HG03039 (cell line): ENCODE results near the gene SMURF2.
"Not testable (repeated sequence)": the region's sequence is repeated elsewhere in the genome, so short reads cannot be mapped to it uniquely, and the experiment has no call there.

Source experiments
- ATAC-seq: cut with Tn5 transposase; IDR thresholded peaks from one replicate; pipeline ENCODE4 v1.9.1; 2021; ENCODE audit warnings: mild to moderate bottlenecking, moderate library complexity; ENCODE audit not compliant: unreplicated experiment

SMURF2 gene

DNA sequence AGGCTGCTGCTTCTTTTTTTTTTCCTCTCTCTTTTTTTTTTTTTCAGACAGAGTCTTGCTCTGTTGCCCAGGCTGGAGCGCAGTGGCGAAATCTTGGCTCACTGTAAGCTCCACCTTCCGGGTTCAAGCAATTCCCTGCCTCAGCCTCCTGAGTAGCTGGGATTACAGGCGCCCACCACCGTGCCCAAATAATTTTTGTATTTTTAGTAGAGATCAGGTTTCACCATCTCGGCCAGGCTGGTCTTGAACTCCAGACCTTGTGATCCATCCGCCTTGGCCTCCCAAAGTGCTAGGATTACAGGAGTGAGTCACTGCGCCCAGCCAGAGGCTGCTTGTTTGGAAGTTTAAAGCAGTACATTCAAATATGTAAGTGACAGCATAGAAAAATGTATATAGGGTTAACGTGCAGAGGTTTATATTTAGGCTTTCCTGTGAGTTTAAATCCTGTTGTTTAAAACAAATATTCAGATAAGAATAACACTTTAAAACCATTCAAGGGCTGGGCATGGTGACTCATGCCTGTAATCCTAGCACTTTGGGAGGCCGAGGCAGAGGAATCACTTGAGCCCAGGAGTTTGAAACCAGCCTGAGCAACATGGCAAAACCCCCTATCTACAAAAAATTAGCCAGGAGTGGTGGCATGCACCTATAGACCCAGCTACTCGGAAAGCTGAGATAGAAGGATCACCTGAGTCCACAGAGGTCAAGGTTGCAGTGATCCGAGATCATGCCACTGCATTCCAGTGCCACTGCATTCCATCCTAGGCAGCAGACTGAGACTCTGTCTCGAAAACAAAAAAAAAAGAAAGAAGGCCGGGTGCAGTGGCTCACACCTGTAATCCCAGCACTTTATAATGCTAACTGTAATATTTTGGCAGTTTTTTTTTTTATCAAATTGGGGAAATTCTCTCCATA lies 6.0 kb upstream of the SMURF2 start:
- not testable (repeated sequence) for ATAC-seq

DNA sequence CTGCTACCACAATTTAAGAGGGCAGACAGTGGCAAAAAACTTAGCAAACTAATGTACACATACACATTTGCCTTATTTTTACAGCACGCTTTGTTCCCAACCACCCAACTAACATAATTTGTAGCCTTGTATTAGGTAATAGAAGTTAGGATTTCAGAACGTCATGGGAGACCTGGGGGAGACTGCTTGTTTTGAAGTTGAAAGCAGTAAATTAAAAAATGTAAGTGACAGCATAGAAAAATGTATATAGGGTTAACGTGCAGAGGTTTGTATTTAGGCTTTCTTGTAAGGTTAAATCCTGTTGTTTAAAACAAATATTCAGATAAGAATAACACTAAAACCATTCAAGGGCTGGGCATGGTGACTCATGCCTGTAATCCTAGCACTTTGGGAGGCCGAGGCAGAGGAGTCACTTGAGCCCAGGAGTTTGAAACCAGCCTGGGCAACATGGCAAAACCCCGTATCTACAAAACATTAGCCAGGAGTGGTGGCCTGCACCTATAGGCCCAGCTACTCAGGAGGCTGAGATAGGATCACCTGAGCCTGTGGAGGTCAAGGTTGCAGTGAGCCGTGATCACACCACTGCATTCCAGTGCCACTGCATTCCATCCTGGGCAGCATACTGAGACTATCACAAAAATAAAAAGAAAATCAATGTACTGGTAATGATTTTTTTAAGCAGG lies 2.3 kb upstream of the SMURF2 start:
- not testable (repeated sequence) for ATAC-seq

DNA sequence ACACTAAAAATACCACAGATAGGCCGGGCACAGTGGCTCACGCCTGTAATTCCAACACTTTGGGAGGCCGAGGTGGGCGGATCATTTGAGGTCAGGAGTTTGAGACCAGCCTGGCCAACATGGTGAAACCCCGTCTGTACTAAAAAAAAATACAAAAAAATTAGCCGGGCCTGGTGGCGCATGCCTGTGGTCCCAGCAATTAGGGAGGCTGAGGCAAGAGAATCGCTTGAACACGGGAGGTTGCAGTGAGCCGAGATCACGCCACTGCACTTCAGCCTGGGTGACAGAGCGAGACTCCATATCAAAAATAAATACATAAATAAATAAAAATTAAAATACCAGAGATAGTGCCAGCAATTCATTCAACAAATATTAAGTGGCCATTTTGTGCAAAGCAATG lies 1.7 kb upstream of the SMURF2 start:
- ATAC-seq, result not testable (repeated sequence)

DNA sequence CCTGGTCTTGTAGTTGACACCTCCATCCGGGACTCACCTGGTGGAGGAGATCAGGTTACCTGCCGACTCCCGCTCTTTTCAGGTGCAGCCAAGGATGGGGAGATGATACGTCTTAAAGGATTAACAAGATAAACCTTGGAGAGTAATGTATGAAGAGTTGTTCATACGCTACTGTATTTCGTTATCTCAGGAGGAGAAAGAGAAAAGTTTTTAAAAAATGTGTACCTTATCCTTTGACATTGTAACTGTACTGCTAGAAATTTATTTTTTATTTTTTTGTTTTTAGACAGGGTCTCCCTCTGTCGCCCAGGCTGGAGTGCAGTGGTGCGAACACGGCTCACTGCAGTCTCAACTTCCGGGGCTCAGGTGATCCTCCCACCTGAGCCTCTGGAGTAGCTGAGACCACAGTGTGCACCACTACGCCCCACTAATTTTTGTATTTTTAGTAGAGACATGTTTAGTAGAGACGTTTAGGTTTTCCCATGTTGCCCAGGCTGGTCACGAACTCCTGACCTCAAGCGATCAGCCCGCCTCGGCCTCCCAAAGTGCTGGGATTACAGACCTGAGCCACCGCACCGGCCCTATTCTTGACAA lies 764 bp upstream of the SMURF2 start:
- ATAC-seq, result no peak

DNA sequence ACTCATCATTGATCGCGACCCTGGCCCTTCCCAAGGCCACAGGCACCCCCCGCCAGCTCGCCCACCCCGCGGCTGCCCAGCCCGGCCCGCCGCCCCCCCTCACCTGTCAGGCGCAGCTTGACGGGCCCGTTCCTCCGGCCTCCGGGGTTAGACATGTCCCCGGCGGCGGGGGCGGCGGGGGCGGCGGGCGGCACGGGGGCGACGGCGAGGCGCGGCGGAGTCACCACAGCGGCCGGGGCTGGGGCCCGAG lies 456 bp downstream of the SMURF2 start:
- ATAC-seq, result no peak

DNA sequence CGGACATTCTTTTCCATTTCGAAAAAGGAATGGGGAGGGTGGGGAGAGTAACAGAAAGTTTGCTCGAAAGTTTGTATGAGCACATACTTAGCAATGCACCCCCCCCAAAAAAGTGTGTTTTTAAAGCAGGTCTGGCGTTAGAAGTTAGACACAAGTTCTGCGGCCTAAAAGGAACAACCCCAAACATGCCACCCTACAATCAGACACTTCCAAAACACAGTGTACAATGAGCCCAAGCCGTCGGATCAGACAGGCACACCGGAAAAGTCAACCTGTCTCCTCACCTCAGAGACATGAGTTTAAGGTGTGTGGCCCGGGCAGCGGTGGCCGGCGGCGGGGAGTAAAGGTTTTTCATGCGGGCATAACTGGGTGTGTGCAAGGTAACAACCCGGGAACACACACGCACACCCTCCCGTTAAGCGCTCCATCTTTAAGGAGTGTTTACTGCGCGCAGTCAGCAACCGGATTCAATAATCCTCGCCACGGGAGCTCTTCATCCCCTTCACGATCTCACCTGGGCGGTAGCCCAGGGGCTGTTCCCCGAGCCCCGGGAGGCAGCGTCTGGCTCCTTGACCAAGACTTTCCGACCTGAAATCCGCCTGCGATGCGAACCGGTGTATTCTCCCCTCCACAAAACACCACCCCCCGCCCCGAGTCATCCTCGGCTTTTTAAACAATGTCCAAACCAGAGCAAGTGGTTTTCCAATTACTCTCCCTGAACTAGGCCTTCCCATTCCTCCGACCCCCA lies 955 bp downstream of the SMURF2 start:
- ATAC-seq, result not testable (repeated sequence)

DNA sequence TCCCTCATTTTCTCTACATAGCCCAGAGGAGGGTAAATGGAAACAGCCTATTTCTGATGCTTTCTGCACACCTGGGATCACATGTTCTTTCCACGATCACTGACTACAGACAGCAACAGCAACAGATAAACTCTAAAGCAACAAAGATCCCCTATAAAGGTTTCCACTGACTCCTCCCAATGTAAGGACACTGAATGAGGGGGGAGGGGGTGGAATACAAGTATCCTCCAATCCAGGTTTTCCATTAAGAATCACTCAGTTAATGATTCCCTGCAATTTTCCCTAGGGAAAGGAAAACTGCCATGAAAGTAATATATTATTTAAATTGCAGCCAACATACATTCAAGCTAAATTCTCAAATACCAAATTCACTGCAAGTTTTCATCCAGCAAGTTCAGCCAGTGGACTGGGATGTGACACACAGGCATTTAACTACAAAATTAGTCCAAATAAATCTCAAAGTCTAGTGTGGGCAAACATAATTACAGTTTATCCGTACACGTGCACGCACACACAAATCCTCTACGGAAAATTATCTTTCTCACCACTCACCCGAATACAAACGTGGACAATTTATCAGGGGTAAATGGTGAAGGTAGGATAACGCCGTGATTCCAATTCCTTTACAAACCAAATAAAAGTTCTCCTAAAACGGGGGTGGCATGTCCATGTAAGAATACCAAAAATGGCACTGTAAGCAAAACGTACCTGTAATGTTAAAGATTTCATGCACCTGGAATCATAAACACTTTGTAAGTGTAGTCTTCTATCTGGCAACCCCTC lies 1.7 kb downstream of the SMURF2 start:
- ATAC-seq, result not testable (repeated sequence)

DNA sequence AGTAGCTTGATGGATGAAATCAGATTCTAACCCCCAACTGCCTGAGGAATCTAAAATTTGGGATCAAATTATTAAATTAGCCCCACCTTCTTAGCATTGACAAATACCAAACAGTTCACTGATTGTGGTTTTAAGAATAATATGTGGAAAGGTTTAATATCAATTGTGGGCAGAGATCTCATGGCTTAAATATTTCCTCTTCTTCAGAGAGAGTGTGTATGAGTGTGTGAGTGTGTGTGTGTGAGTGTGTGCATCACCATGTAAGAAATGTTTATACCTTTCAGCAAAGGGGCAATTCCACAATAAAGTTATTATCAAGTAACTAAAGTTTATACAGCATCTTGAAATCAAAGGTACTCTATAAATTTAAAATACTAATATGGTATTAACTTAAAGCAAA lies 3.2 kb downstream of the SMURF2 start:
- no peak for ATAC-seq

DNA sequence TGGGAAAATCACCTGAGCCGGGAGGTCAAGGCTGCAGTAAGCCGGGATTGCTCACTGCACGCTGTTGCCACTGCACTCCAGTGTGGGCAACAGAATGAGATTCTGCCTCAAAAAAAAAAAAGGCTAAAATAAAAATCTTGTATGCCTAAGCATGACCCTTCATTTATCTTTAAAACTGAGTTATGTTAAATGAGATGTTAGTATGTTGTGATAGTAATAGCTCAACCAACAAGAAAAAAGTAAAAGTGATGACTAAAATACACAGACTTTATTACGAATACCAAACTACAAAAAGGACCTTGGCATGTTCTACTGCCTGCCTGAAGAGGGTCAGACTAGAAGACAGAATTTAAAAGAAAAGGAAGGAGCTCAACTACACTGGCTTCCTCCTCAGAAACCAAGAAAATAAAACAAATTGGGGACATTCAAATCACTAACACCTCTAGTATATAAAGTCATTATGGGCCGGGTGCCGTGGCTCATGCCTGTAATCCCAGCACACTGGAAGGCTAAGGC lies 4.4 kb downstream of the SMURF2 start:
- ATAC-seq, result no peak

DNA sequence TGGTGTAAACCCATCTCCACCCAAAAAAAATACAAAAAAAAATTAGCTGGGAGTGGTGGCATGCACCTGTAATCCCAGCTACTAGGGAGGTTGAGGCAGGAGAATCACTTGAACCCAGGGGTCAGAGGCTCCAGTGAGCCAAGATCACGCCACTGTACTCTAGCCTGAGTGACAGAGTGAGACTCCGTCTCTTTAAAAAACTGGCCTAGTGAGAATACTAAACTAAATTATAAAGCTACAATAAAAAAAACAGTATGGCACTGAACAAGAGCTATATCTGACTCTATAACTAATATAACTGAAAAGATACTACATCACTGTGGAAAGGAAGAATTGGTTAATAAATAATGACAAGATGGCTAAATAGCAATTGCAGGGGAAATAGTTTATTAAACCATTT lies 6.4 kb downstream of the SMURF2 start:
- no peak for ATAC-seq

DNA sequence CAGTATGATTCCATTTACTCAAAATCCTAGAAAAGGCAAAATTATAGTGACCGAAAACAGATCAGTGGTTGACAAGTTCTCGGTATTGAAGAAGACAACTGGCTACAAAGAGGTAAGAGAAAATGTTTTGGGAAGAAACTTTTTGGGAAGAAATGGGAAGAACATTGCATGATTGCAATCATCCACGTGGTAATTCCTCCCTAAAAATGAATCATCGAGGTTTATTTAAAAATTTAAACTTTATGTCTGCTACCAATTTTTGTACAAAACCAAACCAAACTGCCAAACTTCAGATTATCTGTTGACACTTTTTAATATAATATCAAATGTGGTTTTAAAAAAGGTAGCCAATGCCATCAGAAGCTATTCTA lies 8.1 kb downstream of the SMURF2 start:
- no peak for ATAC-seq

DNA sequence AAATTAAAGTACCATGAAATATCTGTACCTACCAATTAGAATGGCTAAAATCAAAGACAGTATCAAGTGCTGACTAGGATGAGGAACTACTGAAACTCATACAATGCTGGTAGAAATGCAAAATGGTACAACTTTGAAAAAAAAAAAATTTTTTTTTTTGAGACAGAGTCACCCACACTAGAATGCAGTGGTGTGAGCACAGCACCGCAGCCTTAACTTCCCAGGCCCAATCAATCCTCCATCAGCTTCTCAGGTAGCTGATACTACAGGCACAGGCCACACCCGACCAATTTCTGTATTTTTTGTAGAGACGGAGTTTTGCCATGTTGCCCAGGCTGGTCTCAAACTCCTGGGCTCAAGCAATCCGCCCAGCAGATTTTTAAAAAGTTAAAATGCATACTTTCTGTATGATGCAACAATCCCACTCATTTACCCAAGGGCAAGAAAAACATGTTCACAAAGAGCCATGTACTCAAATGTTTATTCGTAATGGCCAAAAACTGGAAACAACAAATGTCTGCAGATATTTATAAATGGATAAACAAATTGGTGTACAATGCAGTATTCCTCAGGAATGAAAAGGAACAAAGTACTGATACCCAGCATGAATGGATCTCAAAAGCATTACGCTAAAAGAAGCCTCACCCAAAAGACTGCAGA lies 8.7 kb downstream of the SMURF2 start:
- ATAC-seq, result no peak

DNA sequence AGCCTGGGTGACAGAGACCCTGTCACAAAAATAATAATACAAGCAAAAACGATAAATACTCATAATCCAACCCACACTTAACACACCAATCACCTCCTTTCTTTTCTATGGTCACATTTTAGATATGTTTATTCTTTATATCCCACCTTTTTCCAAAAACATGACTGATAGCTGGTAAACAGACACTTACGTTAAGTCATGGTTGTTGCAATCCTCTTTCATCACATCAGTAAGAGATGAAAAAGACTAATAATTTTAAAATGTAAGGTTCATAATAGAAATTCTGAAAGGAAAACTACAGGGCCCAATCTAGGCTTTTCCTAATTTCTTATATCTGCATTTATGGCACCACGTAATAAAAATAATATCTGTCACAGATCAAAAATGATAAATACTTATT lies 10.2 kb downstream of the SMURF2 start:
- ATAC-seq, result no peak

DNA sequence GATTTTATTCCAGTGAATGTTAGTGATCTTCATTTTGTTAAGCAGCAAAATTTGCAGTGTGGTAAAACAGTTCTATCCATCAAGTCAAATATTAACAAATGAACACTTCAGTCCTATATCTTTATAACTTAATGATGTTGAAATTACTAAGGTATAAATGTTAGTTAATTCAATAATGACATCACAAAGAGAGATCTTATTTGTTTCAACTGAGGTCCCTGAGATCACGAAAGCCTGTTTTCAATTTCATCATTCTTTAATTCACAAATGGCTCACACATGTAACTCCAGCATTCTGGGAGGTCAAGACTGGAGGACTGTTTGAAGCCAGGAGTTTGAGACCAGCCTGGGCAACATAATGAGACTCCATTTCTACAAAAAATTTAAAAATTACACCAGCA lies 13.9 kb downstream of the SMURF2 start:
- no peak for ATAC-seq

DNA sequence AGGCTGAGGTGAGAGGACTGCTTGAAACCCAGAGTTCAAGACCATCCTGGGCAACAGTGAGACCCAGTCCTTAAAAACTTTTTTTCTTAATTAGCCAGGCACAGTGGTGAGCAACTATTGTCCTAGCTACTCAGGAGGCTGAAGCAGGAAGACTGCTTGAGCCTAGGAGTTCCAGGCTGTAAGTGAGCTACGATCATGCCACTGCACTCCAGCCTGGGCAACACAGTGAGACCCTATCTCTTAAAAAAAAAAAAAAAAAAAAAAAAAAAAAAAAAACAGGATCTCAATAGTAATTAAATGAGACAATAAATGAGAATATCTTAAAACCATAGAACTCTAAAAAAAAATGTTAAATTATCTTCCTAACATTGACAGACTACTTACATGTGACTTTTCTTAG lies 14.3 kb downstream of the SMURF2 start:
- no peak for ATAC-seq

DNA sequence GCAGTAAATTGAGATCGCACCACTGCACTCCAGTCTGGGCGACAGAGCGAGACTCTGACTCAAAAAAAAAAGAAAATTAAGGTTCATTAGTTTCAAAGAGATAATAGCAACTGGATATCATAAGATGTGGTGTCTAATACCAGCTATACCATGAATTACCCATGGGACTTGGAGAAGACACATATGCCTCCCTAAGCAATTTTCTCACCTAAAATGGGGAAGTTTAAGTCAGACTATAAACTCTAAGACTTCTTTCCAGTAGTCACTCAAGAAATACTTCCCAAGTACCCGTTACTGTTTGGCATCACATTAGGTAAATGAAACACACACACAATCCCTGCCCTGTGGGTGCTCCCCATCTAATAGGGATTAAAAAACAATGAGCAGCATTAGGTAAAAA lies 22.6 kb downstream of the SMURF2 start:
- no peak for ATAC-seq

DNA sequence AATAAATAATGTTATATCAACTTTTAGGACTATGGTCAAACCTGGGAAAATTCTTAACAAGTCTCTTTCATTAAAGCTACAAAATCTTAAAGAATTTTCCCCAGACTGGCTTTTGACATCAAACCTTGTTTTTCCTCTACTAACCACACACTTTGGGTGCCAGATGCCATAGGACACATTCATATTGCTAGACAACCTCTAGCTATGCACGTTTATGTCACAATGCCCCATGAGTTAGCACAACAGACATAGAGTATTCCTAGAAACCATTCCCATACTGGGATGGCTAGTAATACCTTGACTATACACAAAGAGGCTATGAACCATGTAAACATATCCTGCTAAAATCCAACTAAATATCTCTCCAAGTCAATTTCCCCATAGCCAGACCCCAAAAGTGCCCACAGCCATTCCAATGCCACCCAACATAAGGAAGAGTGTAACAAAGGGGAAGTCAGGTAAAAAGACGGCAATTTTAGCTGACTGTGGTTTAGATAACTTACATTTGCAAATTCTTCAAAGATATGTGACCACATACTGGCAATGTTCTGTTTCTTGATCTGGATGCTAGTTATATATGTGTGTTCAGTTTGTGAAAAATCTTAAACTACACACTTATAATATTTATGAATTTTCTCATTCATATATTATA lies 23.4 kb downstream of the SMURF2 start:
- no peak for ATAC-seq

DNA sequence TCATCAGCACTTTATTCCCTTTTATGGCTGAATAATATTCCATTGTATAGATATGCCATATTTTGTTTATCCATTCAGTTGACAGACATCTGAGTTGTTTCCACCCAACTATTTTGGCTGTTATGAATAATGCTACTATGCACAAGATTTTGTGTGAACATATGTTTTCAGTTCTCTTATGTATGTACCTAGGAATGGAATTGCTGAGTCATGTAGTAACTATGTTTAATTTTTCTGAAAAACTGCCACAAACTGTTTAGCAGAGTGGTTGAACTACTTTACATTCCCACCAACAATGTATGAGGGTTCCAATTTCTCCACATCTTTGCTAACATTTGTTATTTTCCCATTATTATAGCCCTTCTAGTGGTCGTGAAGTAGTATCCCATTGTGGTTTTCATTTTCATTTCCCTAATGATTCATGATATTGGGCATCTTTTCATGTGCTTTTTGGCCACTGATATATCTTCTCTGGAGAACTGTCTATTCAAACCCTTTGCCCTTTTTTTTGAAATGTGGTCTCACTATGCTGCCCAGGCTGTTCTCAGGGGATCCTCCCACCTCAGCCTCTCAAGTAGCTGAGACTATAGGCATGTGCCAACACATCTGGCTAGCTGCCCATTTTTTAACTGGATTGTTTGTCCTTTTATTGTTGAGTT lies 26.3 kb downstream of the SMURF2 start:
- peak; percentile 69 for ATAC-seq

DNA sequence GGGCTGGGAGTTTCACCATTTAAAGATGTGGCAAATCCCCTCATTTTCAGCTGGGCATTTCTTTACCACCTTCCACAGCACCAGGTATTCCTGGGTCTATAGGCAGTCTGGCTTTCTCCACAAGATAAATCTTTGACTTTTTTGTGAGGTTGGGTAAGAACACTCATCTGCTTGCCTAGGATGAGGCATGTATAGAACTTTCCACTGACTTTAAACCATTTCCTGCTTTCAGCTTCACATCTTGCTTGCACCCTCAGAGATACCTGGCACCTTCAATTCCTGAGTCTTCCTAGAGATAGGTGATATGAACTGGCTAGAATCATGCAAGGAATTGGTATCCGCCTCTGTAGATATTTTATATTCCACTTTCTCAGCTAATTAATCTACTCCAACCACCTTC lies 27.9 kb downstream of the SMURF2 start:
- no peak for ATAC-seq
